GM21515 (cell line): ENCODE results near the gene VPS37B.

Experiments used
- ATAC-seq: cut with Tn5 transposase; IDR thresholded peaks from one replicate; pipeline ENCODE4 v1.9.1; 2021; ENCODE audit not compliant: unreplicated experiment

The VPS37B gene

DNA sequence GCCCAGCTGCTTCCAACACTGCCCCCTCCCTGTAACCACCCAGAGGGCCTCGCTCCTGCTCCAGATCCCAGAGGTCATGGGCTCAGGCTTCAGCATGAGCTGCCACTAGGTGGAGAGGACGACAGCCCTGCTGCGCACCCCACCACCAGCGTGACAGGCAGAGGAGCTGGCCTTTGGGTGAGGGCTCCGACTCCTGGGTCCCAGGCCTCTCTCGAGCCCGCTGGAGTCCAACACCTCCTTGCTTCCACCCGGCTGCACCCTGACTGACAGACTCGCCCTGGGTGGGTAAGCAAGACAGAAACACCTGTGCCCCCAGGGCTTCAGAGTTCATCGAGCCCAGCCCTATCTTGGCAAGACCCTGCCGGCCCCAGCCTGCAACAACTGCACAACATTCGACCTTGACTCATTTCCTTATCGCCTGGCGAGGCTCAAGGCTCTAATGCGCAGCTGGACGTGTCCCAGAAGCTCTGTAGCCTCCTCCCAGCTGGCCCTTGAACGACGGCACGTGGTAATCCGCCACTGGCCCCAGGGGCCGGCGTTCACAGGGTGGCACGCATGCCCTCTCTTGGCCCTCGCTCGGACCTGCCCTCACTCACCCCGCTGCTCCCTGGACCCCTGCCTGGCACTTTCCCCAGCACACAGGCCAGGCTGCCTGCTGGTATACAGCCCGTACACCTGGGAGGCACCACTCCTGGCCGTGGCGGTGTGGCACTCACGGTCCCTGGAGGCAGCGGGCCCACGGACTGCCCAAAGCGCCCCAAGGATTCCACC is 28.0 kb downstream of the VPS37B start:
- ATAC-seq: no peak

DNA sequence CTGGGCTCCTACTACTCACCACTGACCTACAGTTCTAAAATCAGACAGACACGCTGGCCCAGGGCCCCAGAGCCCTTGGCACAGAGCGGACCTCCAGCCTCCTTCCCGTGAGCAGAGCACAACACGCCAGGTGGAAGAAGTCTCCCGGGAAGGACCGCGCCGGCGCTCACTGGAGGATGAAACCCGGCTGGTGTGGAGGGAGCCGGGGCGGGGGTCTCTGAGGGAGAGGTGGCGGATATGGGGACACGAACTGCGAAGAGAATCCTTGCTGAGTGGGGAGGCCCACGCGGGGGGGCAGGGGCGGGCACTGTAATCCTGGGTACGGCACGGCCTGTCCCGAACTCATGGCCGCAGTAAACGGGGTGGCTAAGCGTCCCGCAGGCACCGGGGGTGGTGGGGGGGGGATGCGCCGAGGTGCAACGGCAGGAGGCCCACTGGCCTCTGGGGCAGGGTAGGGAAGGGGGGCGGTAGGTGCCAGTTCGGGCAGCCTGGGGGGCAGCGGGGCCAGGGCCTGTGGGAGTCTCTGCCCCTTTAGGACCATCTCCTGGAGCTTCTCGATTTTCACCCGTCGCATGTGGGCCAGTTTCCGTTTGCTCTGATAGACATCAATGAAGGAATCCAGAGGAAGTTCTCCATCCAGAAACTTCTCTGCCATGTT is 28.8 kb downstream of the VPS37B start:
- no peak for ATAC-seq

DNA sequence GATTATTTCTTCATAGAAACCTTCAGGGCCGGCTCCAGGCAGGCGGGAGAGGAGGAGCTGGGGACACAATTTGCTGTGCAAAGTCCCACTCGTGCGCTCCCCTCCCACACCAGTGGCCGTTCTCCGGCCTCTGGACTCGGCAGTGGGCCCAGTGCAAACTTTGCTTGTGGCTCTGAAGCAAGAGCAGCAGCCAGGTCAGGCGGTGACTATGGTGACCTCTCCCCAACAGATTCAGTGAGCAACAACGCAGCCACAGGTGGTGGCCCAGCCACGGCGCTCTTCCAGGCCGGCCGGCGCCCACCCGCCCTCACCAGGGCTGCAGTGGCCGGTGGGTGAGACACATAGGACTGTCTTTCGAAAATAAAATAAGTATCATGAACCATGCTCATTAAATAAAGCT is 29.5 kb downstream of the VPS37B start:
- no peak for ATAC-seq

DNA sequence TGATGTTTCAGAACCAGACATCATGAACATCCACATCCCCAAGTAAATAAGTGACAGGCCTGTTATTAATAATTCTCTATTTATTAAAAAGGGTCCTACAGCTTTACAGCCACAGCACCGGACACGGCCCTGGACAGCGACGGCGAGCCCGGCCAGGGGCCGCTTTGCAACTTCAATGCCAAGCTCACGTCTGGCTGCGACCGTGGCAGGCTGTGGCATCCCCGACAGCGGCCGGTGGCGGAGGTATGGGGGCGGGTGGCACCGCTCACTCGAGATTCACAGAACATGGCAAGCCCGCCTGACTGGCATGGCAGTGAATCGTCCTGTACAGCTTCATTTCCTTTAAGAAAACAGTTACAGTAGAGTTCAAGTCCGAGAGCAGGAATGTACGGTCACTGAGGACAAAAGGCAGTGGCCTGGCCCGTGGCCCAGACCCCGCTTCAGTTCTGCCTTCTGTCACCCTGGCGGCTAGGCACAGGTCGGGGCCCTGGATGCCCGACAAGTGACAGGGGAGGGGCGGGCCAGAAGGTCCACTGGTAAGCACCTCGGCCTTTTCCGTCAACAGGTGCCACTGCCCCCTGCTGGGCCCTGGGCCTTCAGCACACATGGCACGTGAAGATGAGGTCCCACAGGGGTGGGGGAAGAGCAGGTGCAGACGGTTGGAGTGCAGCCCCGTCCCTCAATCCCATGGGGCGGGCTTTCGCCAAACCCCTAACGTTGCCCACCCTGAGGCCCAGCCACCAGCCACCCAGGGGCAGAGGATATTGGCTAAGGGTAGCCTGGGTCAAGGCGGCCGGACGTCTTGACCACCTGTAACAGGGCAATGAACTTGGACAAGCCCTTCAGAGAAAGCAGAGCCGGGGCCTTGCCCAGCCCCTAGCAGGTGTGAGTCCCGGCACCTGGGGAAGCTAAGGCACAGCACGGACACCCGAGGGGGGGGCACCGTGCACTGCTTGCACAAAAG is 30.4 kb downstream of the VPS37B start:
- no peak for ATAC-seq

DNA sequence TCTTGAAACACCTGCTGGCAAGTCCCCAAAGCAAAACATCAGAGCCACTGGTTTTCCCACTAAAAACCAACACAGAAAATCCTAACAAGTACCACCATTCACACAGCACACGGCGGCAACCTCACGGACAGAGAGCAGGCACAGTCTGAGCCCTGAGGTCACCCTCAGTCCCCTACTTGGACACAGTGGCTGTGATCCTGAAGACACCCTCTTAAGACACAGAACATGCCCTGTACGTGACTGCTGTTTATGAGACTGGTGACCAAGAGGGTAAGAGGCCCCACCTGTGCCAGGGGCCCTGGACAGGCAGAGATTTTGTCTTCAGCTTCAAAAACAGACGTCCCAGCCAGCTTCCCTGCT is 31.1 kb downstream of the VPS37B start:
- ATAC-seq: no peak

DNA sequence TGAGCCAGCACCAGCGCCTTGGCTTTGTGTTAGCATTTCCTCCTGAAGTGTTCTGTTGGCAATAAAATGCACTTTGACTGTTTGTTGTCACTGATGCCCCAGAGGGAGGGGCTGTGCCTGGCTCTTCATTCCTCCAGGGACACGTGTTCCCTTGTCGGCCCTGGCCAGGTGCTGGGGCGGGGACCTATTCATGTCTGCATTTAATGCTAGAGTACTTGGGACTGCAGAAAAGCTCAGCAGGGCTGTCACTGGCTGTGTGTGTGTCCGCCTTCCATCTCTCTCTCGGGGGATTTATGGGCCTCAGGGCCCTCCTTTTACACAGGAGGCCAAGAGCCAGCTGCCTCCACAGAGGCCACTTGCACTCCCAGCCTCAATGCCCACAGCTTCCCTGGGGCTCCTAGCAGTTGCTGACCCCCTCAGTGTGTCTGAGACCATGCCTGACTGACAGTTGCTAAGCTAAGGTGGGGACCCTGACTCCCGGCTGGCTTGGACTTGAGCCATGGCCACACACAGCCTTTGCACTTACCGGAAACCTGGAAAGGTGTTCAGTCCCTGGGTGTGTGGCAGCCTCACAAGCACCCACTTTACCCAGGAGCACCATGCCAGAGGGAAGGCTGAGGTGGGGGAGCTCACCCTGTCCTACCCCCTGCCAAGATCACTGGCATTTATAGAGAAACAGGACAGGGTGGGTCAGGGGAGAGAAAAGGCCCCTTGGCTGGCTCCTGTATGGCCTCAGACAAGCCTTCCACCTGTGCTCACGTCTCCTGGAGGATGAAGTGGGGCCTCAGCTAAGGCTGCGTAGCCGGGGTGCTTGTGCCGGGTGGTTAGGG is 32.8 kb downstream of the VPS37B start:
- ATAC-seq: no peak

DNA sequence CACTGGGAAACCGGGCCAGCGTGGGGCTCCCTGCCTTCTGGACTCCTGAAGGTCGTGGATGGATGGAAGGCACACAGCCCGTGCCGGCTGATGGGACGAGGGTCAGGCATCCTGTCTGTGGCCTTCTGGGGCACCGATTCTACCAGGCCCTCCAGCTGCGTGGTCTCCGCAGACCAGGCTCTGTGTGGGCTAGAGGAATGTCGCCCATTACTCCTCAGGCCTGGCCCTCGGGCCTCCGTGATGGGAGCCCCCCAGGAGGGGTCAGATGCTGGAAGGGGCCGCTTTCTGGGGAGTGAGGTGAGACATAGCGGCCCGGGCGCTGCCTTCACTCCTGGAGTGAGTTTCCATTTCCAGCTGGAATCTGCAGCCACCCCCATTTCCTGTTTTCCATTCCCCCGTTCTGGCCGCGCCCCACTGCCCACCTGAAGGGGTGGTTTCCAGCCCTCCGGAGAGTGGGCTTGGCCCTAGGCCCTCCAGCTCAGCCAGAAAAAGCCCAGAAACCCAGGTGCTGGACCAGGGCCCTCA is 33.8 kb downstream of the VPS37B start:
- ATAC-seq: no peak

DNA sequence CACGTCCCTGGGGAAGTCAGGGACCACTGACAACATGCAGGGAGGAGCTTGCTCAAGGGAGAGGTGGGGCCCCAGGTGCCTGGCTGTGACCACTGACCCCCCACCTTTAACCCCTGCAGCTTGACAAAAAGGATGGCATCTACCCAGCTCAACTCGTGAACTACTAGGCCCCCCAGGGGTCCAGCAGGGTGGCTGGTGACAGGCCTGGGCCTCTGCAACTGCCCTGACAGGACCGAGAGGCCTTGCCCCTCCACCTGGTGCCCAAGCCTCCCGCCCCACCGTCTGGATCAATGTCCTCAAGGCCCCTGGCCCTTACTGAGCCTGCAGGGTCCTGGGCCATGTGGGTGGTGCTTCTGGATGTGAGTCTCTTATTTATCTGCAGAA is 34.3 kb downstream of the VPS37B start:
- ATAC-seq: no peak

DNA sequence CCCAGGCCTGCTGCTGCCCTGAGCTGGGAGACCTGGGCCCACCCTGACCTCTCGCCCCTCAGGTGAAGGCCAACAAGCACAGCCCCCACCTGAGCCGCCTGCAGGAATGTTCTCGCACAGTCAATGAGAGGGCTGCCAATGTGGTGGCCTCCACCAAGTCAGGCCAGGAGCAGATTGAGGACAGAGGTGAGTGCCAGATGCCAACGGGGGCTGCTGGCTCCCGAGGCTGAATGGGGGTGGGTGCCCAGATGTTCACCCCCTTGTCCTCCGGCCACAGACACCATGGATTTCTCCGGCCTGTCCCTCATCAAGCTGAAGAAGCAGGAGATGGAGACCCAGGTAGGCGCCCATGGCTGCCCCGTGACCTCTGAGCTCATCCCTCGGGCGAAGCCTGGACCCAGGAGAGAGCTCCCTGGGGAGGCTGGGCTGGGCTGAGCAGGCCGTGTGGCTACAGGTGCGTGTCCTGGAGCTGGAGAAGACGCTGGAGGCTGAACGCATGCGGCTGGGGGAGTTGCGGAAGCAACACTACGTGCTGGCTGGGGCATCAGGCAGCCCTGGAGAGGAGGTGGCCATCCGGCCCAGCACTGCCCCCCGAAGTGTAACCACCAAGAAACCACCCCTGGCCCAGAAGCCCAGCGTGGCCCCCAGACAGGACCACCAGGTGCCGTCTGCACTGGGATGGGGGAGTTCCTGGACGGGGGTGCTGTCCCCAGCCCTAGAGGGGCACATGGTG is 34.9 kb downstream of the VPS37B start:
- ATAC-seq: no peak

DNA sequence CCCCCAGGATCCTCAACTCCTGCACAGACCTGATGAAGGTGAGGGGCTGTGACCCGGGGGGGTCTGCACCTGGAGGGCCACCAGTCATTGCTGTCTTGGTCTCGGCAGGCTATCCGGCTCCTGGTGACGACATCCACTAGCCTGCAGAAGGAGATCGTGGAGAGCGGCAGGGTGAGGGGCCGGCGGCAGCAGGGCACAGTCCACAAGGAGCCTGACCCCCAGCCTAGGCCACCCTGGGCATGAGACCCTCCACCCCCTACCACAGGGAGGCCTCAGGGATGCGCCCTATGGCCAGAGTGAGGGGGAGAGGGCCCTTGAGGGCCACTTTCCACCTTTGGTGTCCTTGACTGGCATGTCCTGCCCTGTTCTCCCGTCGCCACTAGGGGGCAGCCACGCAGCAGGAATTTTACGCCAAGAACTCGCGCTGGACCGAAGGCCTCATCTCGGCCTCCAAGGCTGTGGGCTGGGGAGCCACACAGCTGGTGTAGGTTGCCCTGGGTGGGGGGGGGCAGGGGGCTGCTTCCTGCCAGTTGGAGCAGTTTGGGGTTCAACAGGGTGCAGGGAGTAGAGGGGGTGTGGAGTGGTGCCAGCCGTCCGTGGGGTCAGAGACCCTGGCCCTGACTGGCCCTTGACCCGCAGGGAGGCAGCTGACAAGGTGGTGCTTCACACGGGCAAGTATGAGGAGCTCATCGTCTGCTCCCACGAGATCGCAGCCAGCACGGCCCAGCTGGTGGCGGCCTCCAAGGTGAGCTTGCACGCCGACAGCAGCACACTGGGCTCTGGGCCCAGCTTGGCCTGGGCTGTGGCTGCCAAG is 35.7 kb downstream of the VPS37B start:
- ATAC-seq: no peak

DNA sequence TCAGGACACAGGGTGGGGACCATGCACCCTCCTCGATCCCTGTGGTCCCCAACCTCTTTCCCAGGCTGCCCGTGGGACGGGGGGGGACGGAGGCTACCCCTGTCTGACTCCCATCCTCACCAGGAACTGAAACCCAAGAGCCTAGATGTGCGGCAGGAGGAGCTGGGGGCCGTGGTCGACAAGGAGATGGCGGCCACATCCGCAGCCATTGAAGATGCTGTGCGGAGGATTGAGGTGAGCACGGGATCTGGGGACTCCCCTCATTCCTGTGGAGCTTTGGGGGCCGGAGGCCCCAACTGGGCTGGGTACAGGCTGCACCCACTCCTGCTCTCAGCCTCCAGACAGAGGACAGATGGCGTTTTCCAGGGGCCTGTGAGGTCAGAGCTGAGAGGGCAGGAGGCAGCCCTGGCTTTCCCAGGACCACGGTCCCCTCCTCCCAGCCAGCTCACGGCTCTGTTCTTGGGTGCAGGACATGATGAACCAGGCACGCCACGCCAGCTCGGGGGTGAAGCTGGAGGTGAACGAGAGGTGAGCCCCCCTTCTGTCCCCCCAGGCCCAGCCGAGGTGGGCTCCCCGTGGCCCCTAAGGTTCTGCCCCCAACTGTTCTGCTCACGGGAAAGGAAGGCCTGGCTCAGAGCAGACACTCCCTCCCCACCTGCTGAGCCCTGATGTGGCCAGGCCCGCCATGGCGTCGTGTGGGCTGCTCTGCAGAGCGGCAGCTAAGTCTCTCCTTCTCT is 36.5 kb downstream of the VPS37B start:
- no peak for ATAC-seq

DNA sequence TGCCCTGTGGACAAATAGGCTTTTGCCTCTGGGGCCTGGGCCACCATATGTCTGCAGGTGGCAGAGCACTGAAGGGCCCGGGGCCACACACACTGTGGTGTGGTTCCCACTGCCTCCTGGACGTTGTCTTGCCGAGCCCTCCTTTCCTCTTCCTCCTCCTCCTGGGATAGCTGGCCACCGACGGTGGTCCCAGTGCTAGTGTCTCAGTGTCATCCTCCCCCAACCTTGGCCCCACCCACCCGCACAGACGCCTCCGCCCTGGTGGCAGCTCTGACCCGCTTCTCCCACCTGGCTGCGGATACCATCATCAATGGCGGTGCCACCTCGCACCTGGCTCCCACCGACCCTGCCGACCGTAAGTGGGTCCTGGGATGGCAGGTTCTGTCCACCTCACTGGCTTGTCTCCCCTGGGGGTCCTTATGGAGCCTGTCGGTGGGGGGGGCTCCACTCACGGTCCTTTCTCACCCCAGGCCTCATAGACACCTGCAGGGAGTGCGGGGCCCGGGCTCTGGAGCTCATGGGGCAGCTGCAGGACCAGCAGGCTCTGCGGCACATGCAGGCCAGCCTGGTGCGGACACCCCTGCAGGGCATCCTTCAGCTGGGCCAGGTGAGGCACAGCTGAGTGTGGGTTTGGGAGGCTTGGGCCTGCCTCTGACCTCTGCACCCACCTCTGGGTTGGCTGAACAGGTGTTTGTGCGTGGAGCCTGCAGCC is 37.2 kb downstream of the VPS37B start:
- no peak for ATAC-seq

DNA sequence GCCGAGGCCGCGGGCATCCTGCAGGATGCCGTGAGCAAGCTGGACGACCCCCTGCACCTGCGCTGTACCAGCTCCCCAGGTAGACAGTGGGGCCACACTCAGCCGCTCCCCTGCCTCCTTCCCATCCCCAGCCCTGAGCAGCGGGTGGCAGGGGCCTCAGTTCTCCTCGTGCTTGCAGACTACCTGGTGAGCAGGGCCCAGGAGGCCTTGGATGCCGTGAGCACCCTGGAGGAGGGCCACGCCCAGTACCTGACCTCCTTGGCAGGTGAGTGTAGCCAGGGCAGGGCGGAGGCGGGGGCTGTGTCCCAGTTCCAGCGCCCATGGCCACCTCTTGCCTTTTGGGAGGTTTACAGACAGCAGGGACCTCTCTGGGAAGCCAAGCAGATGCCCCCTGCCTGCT is 37.8 kb downstream of the VPS37B start:
- ATAC-seq: no peak

DNA sequence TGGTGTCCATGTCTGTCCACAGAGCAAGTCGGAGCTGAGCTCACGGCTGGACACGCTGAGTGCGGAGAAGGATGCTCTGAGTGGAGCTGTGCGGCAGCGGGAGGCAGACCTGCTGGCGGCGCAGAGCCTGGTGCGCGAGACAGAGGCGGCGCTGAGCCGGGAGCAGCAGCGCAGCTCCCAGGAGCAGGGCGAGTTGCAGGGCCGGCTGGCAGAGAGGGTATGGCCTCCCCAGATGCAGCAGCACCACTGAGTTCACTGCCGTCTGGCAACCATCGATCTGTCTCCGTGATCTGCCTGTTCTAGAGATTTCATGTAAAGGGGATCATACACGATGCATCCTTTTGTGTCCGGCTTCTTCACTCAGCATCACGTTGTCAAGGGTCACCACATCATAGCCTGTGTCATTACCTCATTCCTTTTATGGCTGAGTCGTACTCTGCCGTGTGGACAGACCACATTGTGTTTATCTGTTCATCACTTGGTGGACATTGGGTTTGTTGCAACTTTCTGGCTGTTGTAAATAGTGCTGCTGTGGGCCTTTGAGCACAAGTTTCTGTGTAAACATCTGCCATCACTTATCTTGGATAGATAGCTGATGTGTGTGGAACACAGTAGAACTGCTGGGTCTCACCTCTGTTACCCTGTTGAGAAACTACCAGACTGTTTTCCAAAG is 38.8 kb downstream of the VPS37B start:
- ATAC-seq: no peak

DNA sequence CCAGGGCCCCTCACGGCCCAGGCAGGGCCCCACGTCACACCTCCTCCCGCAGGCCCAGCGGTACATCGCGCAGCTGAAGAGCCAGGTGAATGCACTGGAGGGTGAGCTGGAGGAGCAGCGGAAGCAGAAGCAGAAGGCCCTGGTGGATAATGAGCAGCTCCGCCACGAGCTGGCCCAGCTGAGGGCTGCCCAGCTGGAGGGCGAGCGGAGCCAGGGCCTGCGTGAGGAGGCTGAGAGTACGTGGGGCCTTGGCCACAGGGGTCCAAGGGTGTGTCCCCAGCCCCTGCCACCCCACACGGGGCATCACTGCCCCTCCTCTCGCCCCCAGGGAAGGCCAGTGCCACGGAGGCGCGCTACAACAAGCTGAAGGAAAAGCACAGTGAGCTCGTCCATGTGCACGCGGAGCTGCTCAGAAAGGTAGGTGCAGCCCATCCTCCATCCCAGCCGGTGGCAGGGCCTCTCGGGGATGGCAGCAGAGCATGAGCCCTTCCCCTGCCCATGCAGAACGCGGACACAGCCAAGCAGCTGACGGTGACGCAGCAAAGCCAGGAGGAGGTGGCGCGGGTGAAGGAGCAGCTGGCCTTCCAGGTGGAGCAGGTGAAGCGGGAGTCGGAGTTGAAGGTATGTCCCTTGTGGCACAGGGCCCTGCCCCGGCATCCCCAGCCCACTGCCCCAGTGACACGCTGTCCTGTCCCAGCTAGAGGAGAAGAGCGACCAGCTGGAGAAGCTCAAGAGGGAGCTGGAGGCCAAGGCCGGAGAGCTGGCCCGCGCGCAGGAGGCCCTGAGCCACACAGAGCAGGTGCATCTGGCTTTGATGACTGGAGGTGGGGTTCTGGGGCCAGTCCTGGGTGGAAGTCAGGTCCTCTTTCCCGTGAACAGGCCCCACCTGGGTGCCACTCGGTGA is 39.7 kb downstream of the VPS37B start:
- no peak for ATAC-seq
